ENCODE measurements around the gene SUMO1.

DNA sequence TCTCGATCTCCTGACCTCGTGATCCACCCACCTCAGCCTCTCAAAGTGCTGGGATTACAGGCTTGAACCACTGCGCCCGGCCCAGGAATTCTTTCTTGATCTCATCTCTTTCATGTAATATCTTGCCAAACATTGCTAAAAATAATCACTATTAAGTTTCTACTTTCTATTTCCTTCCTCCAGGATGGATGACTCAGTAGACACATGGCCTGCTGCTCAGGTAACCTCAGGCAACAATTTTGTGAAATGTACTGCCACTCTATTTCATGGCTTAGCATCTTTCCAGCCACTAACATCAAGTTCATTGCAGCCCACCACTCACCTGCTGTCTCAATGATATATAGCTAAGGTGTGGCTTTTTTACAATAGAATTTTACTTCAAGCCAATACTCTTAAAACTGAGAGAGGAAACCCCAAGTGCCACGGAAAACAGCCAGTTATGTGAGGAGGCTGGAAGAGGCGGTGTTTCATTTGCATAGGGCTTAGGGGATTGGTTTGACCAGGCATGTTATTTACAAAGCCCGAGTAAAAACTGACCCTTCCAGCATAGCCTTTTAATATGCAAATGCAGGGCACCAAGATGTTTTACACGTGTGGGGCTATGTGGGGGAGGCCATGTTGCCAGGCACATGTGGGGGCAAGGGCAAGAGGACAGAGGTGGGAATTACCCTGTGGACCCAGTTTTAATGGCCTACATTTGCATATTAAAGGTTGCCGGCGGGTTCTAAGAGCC lies 11.3 kb upstream of the SUMO1 start:
- TF ChIP-seq, protein P1, sequence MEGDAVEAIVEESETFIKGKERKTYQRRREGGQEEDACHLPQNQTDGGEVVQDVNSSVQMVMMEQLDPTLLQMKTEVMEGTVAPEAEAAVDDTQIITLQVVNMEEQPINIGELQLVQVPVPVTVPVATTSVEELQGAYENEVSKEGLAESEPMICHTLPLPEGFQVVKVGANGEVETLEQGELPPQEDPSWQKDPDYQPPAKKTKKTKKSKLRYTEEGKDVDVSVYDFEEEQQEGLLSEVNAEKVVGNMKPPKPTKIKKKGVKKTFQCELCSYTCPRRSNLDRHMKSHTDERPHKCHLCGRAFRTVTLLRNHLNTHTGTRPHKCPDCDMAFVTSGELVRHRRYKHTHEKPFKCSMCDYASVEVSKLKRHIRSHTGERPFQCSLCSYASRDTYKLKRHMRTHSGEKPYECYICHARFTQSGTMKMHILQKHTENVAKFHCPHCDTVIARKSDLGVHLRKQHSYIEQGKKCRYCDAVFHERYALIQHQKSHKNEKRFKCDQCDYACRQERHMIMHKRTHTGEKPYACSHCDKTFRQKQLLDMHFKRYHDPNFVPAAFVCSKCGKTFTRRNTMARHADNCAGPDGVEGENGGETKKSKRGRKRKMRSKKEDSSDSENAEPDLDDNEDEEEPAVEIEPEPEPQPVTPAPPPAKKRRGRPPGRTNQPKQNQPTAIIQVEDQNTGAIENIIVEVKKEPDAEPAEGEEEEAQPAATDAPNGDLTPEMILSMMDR (IDR thresholded peaks at IDR 0.05 in 8 of 11, conservative IDR thresholded peaks at IDR 0.05 in 3 of 11): no peak
- no peak for TF ChIP-seq POLR2A (IDR thresholded peaks at IDR 0.05)
